Trophoblast cell (in vitro differentiated cells and primary cell): ENCODE results near the gene TPBGL.

Experiments used
- DNase-seq, 2 donors: peaks; one replicate each; pipeline ENCODE4 v3.0.0-alpha.2; 2016
- H2AFZ ChIP-seq: 2 replicates; pipeline ENCODE4 v1.6.1; 2013; ENCODE audit warnings: low read length, moderate library complexity, mild to moderate bottlenecking; ENCODE audit not compliant: insufficient read depth, poor library complexity
- H2AK5ac ChIP-seq: 2 replicates; pipeline ENCODE4 v1.6.1; 2013; ENCODE audit warnings: mild to moderate bottlenecking, low read length
- H2BK120ac ChIP-seq: 2 replicates; pipeline ENCODE4 v1.6.1; 2013; ENCODE audit warnings: low read length, mild to moderate bottlenecking, moderate library complexity; ENCODE audit not compliant: insufficient read depth, poor library complexity
- H2BK12ac ChIP-seq: 2 replicates; pipeline ENCODE4 v1.6.1; 2013; ENCODE audit warnings: mild to moderate bottlenecking, low read length, moderate library complexity
- H2BK5ac ChIP-seq: 2 replicates; pipeline ENCODE4 v1.6.1; 2013; ENCODE audit warnings: low read length, low read depth, moderate library complexity, mild to moderate bottlenecking; ENCODE audit not compliant: poor library complexity
- H3K14ac ChIP-seq: 2 replicates; pipeline ENCODE4 v1.6.1; 2013; ENCODE audit warnings: mild to moderate bottlenecking, low read length
- H3K18ac ChIP-seq: 2 replicates; pipeline ENCODE4 v1.6.1; 2013; ENCODE audit warnings: mild to moderate bottlenecking, low read length
- H3K23ac ChIP-seq: 2 replicates; pipeline ENCODE4 v1.6.1; 2013; ENCODE audit warnings: low read length
- H3K27ac ChIP-seq: 2 replicates; pipeline ENCODE4 v1.5.1; 2013; ENCODE audit warnings: low read depth, mild to moderate bottlenecking, inconsistent platforms, low read length, moderate library complexity
- H3K27me3 ChIP-seq: 2 replicates; pipeline ENCODE4 v1.6.1; 2013; ENCODE audit warnings: inconsistent platforms, mild to moderate bottlenecking, low read length, moderate library complexity; ENCODE audit not compliant: insufficient read depth
- H3K36me3 ChIP-seq, 2 experiments: 1 replicate in 1 of 2; 2 replicates in 1 of 2; pipeline ENCODE4 v1.6.1; 2013; ENCODE audit warnings: low read length in 2 of 2, mild to moderate bottlenecking in 2 of 2, moderate library complexity in 1 of 2; ENCODE audit not compliant: insufficient read depth in 2 of 2, control insufficient read depth in 1 of 2
- H3K4ac ChIP-seq: 2 replicates; pipeline ENCODE4 v1.6.1; 2013; ENCODE audit warnings: low read depth, mild to moderate bottlenecking, low read length, moderate library complexity
- H3K4me1 ChIP-seq, 2 experiments: 1 replicate in 1 of 2; 2 replicates in 1 of 2; pipeline ENCODE4 v1.6.1; 2013; ENCODE audit warnings: low read length in 2 of 2, mild to moderate bottlenecking in 2 of 2, moderate library complexity in 1 of 2; ENCODE audit not compliant: insufficient read depth in 2 of 2, control insufficient read depth in 1 of 2
- H3K4me2 ChIP-seq: 2 replicates; pipeline ENCODE4 v1.6.1; 2013; ENCODE audit warnings: inconsistent platforms, mild to moderate bottlenecking, low read length, moderate library complexity
- H3K4me3 ChIP-seq: 2 replicates; pipeline ENCODE4 v1.5.1; 2013; ENCODE audit warnings: mild to moderate bottlenecking, low read depth, low read length, inconsistent platforms
- H3K79me1 ChIP-seq: one replicate; pipeline ENCODE4 v1.6.1; 2013; ENCODE audit warnings: low read length
- H3K79me2 ChIP-seq: 2 replicates; pipeline ENCODE4 v1.6.1; 2013; ENCODE audit warnings: low read length, mild to moderate bottlenecking; ENCODE audit not compliant: control insufficient read depth, insufficient read depth, poor library complexity
- H3K9ac ChIP-seq: 2 replicates; pipeline ENCODE4 v1.6.1; 2013; ENCODE audit warnings: mild to moderate bottlenecking, low read length
- H3K9me3 ChIP-seq: 2 replicates; pipeline ENCODE4 v1.6.1; 2013; ENCODE audit warnings: low read depth, mild to moderate bottlenecking, control low read depth, inconsistent platforms, low read length; ENCODE audit not compliant: insufficient read depth
- H4K12ac ChIP-seq: 2 replicates; pipeline ENCODE4 v1.6.1; 2013; ENCODE audit warnings: low read depth, mild to moderate bottlenecking, low read length, moderate library complexity
- H4K8ac ChIP-seq: 2 replicates; pipeline ENCODE4 v1.6.1; 2013; ENCODE audit warnings: low read depth, mild to moderate bottlenecking, low read length, moderate library complexity
- H4K91ac ChIP-seq: one replicate; pipeline ENCODE4 v1.6.1; 2013; ENCODE audit warnings: low read depth, mild to moderate bottlenecking, low read length, moderate library complexity
- WGBS: extraction: QIAGEN DNeasy Blood & Tissue Kit; methylation state at CpG from one replicate; pipeline ENCODE4 v1.1.7; 2013; ENCODE audit warnings: missing lambda C conversion rate; ENCODE audit not compliant: insufficient read length, insufficient coverage; ENCODE audit errors: extremely low coverage; 5-methylcytosine and 5-hydroxymethylcytosine counted together

Gene TPBGL

DNA sequence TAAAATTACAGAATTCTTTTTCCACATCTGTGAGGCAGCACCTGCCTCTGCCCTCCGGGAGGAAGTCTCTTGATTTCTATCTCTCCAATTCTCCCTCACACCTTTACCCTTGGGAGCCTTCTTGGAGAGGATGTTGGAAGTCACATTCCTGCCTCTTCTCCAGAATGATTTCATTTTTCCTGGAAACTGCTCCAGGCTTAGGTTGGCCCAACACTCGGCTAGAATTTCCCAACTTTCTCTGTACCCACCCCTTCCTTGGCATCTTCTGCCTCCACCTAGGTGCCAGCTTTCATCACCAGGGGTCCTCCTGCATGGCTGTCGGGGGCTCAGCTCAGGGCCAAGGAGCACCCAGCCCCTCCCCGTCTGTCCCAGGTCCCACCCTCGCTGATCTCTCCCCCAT lies 46.4 kb upstream of the TPBGL start:
- DNase-seq: peak; percentile 58 to 80
- H2AK5ac ChIP-seq: no peak overlapping the region
- WGBS: no CpG with 5 or more reads among the region's 5 CpGs
- H4K8ac ChIP-seq: no peak overlapping the region
- no peak overlapping the region for H2AFZ ChIP-seq
- H3K4ac ChIP-seq: no peak overlapping the region
- no peak overlapping the region for H3K23ac ChIP-seq
- no peak overlapping the region for H3K18ac ChIP-seq
- H3K79me1 ChIP-seq: peaks cover 4% of the 10 kb centered on the region
- no peak overlapping the region for H3K9ac ChIP-seq
- no peak overlapping the region for H4K12ac ChIP-seq
- no peaks in the 10 kb centered on the region for H3K36me3 ChIP-seq
- no peaks in the 10 kb centered on the region for H3K9me3 ChIP-seq
- no peak overlapping the region for H3K14ac ChIP-seq
- no peak overlapping the region for H3K27ac ChIP-seq
- no peaks in the 10 kb centered on the region for H3K79me2 ChIP-seq
- H2BK12ac ChIP-seq: no peak overlapping the region
- H3K4me3 ChIP-seq: no peak overlapping the region
- no peak overlapping the region for H2BK120ac ChIP-seq
- no peaks in the 10 kb centered on the region for H3K27me3 ChIP-seq
- H3K4me2 ChIP-seq: no peak overlapping the region
- peaks cover 16 to 24% of the 10 kb centered on the region in 2 experiments for H3K4me1 ChIP-seq
- H2BK5ac ChIP-seq: no peak overlapping the region
- no peak overlapping the region for H4K91ac ChIP-seq

DNA sequence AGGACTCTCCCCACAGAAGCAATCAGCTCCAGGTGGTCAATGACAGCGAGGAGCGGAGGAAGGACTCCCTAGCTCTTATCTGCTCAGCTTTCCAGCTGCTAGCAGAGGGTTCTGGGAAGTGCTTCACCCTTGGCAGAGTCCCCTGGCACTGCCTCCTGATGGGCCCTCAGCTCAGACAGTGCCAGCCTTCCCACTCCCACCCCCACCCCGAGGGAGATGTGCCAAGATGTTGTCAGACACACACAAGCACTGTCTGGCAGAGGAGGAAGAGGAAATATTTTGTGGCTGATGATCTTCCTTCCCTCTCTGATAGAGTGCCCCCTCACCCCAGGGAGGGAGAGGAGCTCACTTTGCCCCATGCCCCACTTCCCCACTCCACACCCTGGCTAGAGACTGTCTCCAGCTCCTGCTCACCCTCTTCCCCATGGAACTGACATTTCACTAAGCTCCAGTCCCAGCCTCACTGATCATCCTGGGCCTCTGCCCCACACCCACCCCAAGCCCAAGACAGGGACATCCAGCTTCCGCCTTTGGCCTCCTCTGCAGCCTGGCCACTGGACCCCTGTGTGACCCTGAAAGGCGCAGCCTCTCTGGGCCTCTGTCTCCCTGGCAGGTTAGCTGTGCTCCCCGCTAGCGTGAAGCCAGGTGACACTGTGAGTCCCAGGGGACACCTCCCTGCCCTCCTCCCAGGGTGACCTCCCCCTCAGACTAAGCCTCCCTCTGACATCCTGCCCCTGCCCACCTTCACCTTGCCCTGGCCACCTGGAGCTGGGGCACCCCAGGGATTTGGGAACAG lies 45.2 kb upstream of the TPBGL start:
- H3K14ac ChIP-seq: peak overlapping the region; percentile 19

DNA sequence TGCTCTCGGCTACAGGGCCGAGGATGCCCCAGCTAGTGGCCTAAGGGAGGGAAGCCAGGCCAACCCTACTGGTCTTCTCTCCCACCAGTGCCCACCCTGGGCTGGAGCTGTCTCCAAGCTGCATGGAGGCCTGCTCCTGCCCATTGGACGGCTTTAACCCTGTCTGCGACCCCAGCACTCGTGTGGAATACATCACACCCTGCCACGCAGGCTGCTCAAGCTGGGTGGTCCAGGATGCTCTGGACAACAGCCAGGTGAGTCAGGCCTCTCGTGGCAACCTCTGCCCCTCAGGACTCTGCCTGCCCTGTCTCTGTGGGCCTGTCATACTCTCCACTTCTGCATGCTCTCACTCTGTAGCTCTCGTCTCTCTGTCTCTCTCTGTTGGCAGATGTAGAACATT lies 44.1 kb upstream of the TPBGL start:
- H3K27ac ChIP-seq: no peak overlapping the region
- H4K8ac ChIP-seq: no peak overlapping the region
- H2BK120ac ChIP-seq: no peak overlapping the region
- no peak overlapping the region for H2AFZ ChIP-seq
- no peaks in the 10 kb centered on the region for H3K79me1 ChIP-seq
- H3K4me2 ChIP-seq: no peak overlapping the region
- no peak overlapping the region for H3K23ac ChIP-seq
- H3K9me3 ChIP-seq: no peaks in the 10 kb centered on the region
- H2BK12ac ChIP-seq: no peak overlapping the region
- H3K14ac ChIP-seq: no peak overlapping the region
- no peaks in the 10 kb centered on the region for H3K27me3 ChIP-seq
- H4K91ac ChIP-seq: no peak overlapping the region
- no peak overlapping the region for H4K12ac ChIP-seq
- no peak overlapping the region for H3K18ac ChIP-seq
- WGBS: no CpG with 5 or more reads among the region's 8 CpGs
- no peak overlapping the region for H2BK5ac ChIP-seq
- H2AK5ac ChIP-seq: no peak overlapping the region
- H3K9ac ChIP-seq: no peak overlapping the region
- no peak for DNase-seq
- H3K4me1 ChIP-seq: peaks cover 2 to 6% of the 10 kb centered on the region in 2 experiments
- H3K4me3 ChIP-seq: no peak overlapping the region
- no peaks in the 10 kb centered on the region for H3K36me3 ChIP-seq
- H3K4ac ChIP-seq: no peak overlapping the region
- no peaks in the 10 kb centered on the region for H3K79me2 ChIP-seq

More for the DNA sequence above, 45.2 kb upstream of the TPBGL start:
- no peak overlapping the region for H3K27ac ChIP-seq
- H3K9ac ChIP-seq: no peak overlapping the region
- no peak overlapping the region for H2AFZ ChIP-seq
- H3K4me1 ChIP-seq: peaks cover 11 to 16% of the 10 kb centered on the region in 2 experiments
- H4K91ac ChIP-seq: peak overlapping the region; percentile 11
- no peak overlapping the region for H3K4me2 ChIP-seq
- H2BK12ac ChIP-seq: no peak overlapping the region
- H4K12ac ChIP-seq: no peak overlapping the region
- H3K27me3 ChIP-seq: no peaks in the 10 kb centered on the region
- H2BK120ac ChIP-seq: no peak overlapping the region
- no peaks in the 10 kb centered on the region for H3K36me3 ChIP-seq
- DNase-seq: no peak
- no peaks in the 10 kb centered on the region for H3K9me3 ChIP-seq
- H3K79me1 ChIP-seq: peaks cover 4% of the 10 kb centered on the region
- H4K8ac ChIP-seq: no peak overlapping the region
- H2BK5ac ChIP-seq: no peak overlapping the region
- H3K79me2 ChIP-seq: no peaks in the 10 kb centered on the region
- H3K4ac ChIP-seq: no peak overlapping the region
- peak overlapping the region; percentile 34 for H3K18ac ChIP-seq
- H3K4me3 ChIP-seq: no peak overlapping the region
- H3K23ac ChIP-seq: no peak overlapping the region
- WGBS: no CpG with 5 or more reads among the region's 7 CpGs
- peak overlapping the region; percentile 21 for H2AK5ac ChIP-seq

DNA sequence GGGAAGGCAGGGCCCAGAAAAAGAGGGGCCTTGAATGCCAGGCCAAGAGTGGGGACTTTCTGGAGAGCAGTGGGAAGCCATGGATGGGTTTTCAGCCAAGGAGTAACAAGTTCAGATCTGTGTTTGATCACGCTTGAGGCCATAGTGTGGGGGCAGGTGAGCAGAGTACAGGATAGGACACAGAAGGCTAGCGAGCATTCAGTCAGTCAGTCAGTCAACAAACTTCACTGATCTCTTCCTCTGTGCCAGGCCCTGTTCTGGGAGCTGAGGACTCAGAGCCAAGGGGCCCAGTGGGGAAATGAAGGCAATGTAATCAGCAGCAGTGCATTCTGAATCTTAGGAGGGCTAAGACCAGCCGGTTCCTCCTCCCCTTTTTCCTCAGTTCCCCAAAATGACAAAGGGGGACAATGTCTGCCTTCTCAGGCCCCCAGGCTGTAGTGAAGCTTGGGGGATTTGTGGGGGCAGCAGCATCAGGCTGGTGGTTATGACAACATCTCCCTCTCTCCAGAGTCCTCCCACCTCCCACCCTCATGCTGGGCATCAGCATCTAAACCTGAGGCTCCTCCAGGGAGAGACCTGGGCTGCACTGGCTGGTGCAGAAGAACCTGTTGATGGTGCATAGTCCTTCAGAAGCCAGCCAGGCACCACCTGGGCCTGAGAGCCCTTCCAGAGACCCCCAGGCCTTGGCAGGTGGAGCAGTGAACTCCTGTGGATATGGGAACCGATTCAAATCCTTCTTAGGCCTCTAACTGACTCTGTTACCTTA lies 42.9 kb upstream of the TPBGL start:
- Histone ChIP-seq H2BK12ac (no peak overlapping the region), H3K79me2 (no peaks in the 10 kb centered on the region), H3K27me3 (no peaks in the 10 kb centered on the region), H3K4me3 (no peak overlapping the region), H2AFZ (no peak overlapping the region), H2BK120ac (no peak overlapping the region), H3K4ac (no peak overlapping the region), H4K8ac (no peak overlapping the region), H3K36me3 (no peaks in the 10 kb centered on the region), H3K14ac (no peak overlapping the region), H2AK5ac (no peak overlapping the region), H3K9me3 (no peaks in the 10 kb centered on the region), H3K9ac (no peak overlapping the region), H4K91ac (no peak overlapping the region), H4K12ac (no peak overlapping the region), H3K4me1 (peaks cover 0 to 2% of the 10 kb centered on the region in 2 experiments), H2BK5ac (no peak overlapping the region), H3K4me2 (no peak overlapping the region), H3K18ac (no peak overlapping the region), H3K23ac (no peak overlapping the region), H3K79me1 (no peaks in the 10 kb centered on the region), H3K27ac (no peak overlapping the region)
- no CpG with 5 or more reads among the region's 4 CpGs for WGBS
- DNase-seq: no peak
